ENCODE results near the gene PPP1R15B. TPM values are rescaled to one million over a fixed set of nuclear protein-coding genes. Genes with fewer than 3 reads are reported as not detected.

The PPP1R15B gene
- total RNA-seq, 1 experiment from 2014 or later, result 69.3 TPM

- peaks cover 17% of the 10 kb centered on the region; the same call in 1 of the 2 replicates for H3K79me2 ChIP-seq (ENCODE audit: insufficient read depth, low read length)
- TF ChIP-seq REST (IDR thresholded peaks at IDR 0.05; ENCODE audit: low read depth) (no peak), JUND (IDR thresholded peaks at IDR 0.05) (no peak), RAD21 (IDR thresholded peaks at IDR 0.05; ENCODE audit: low read depth) (no peak), ZNF274 (IDR thresholded peaks at IDR 0.05; ENCODE audit: low read depth, low read length) (no peak), EZH2 (IDR thresholded peaks at IDR 0.05) (no peak), YY1 (IDR thresholded peaks at IDR 0.05; ENCODE audit: extremely low read depth, insufficient replicate concordance, low read depth, low read length) (no peak), MAX (IDR thresholded peaks at IDR 0.05) (peak; percentile 46; the same call in 1 of the 2 replicates), SP1 (IDR thresholded peaks at IDR 0.05; ENCODE audit: low read depth) (no peak), ELF1 (IDR thresholded peaks at IDR 0.05; ENCODE audit: borderline replicate concordance, low read depth) (no peak), POLR2A (IDR thresholded peaks at IDR 0.05; ENCODE audit: borderline replicate concordance, extremely low read depth, insufficient read depth, insufficient read length) (no peak), EZH2phosphoT487 (IDR thresholded peaks at IDR 0.05; ENCODE audit: borderline replicate concordance) (no peak), CBX3 (IDR thresholded peaks at IDR 0.05; ENCODE audit: low read depth) (no peak), ZFX (IDR thresholded peaks at IDR 0.05) (no peak), TCF7L2 (IDR thresholded peaks at IDR 0.05; ENCODE audit: borderline replicate concordance, extremely low read depth, insufficient read depth, insufficient read length) (no peak), FOSL1 (IDR thresholded peaks at IDR 0.05; ENCODE audit: low read depth) (no peak), SIN3A (IDR thresholded peaks at IDR 0.05; ENCODE audit: low read depth) (no peak), CEBPB (IDR thresholded peaks at IDR 0.05; ENCODE audit: low read depth) (no peak), SRF (IDR thresholded peaks at IDR 0.05; ENCODE audit: low read depth) (no peak), POLR2AphosphoS5 (IDR thresholded peaks at IDR 0.05; ENCODE audit: low read depth, low read length) (peak; percentile 56)
- TF ChIP-seq, protein P1, sequence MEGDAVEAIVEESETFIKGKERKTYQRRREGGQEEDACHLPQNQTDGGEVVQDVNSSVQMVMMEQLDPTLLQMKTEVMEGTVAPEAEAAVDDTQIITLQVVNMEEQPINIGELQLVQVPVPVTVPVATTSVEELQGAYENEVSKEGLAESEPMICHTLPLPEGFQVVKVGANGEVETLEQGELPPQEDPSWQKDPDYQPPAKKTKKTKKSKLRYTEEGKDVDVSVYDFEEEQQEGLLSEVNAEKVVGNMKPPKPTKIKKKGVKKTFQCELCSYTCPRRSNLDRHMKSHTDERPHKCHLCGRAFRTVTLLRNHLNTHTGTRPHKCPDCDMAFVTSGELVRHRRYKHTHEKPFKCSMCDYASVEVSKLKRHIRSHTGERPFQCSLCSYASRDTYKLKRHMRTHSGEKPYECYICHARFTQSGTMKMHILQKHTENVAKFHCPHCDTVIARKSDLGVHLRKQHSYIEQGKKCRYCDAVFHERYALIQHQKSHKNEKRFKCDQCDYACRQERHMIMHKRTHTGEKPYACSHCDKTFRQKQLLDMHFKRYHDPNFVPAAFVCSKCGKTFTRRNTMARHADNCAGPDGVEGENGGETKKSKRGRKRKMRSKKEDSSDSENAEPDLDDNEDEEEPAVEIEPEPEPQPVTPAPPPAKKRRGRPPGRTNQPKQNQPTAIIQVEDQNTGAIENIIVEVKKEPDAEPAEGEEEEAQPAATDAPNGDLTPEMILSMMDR (IDR thresholded peaks at IDR 0.05 in 2 of 3, conservative IDR thresholded peaks at IDR 0.05 in 1 of 3; ENCODE audit: borderline replicate concordance in 1 of 3, insufficient read depth in 1 of 3, low read depth in 2 of 3, low read length in 2 of 3), result no peak
- TF ChIP-seq, protein P2, sequence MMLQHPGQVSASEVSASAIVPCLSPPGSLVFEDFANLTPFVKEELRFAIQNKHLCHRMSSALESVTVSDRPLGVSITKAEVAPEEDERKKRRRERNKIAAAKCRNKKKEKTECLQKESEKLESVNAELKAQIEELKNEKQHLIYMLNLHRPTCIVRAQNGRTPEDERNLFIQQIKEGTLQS (IDR thresholded peaks at IDR 0.05), result no peak
Observed at GRCh38 chr1:204377800-204378668, 33.6 kb downstream of the PPP1R15B start.

More at GRCh38 chr1:204377800-204378668, 33.6 kb downstream of the PPP1R15B start:
- Histone ChIP-seq H3K4me2 (ENCODE audit: low read length) (peak overlapping the region; percentile 89), H3K27ac (ENCODE audit: low read depth, low read length) (peak overlapping the region; percentile 63), H3K4me3 (replicated peaks in 1 of 2; ENCODE audit: low read depth in 1 of 2, low read length in 2 of 2) (peak overlapping the region; percentile 62 to 70), H2AFZ (ENCODE audit: low read depth, low read length, poor library complexity, severe bottlenecking) (peak overlapping the region; percentile 79), H3K4me1 (ENCODE audit: control insufficient read depth in 1 of 2, insufficient read depth in 2 of 2, low read length in 2 of 2) (peaks cover 16 to 30% of the 10 kb centered on the region in 2 experiments), H3K9ac (ENCODE audit: low read length) (peak overlapping the region; percentile 71), H3K27me3 (ENCODE audit: insufficient read depth, low read length) (no peaks in the 10 kb centered on the region), H3K36me3 (ENCODE audit: control insufficient read depth in 1 of 2, insufficient read depth in 2 of 2, low read length in 2 of 2) (no peaks in the 10 kb centered on the region), H3K9me2 (ENCODE audit: insufficient read depth) (no peaks in the 10 kb centered on the region), H3K9me3 (ENCODE audit: control insufficient read depth in 1 of 2, insufficient read depth in 1 of 2, low read depth in 1 of 2, low read length in 2 of 2) (no peaks in the 10 kb centered on the region), H4K20me1 (ENCODE audit: insufficient read depth) (no peaks in the 10 kb centered on the region)
- RAD21 ChIA-PET (ENCODE audit: low non-redundant PET in 1 of 2, low total read pairs in 2 of 2, uncharacterized antibody in 2 of 2, unreplicated experiment in 2 of 2), result interaction anchor here in 1 of 2 experiments (1.2 kb wide), 1 partner anchor 20 kb away, joined by 3 read pairs; no protein-coding TSS in a partner anchor
- CTCF ChIA-PET, result interaction anchor here (1.1 to 2.1 kb wide), 4 partner anchors 21 to 429 kb away, joined by 3 to 16 read pairs (median 5); partner anchors contain the start of gene ETNK2
- no peak for DNase-seq (ENCODE audit: low read depth, low spot score)
- POLR2A ChIA-PET, result interaction anchor here (1.2 to 1.3 kb wide), 3 partner anchors 16 to 39 kb away, joined by 3 to 6 read pairs (median 5); no protein-coding TSS in a partner anchor
- peak; percentile 78 for ATAC-seq
- TSS peak; percentile 62 for BruUV-seq (replicated peaks)
- intact Hi-C loops (cut with micrococcal nuclease), result no loop called here

Data from HCT116 (cell line).